Superior temporal gyrus (tissue), 1 donor: ENCODE results near the gene KCNMA1.

Experiments used
- DNase-seq: peaks from one replicate; pipeline ENCODE4 v3.0.0-alpha.2; 2016; ENCODE audit errors: extremely low spot score

KCNMA1 gene

DNA sequence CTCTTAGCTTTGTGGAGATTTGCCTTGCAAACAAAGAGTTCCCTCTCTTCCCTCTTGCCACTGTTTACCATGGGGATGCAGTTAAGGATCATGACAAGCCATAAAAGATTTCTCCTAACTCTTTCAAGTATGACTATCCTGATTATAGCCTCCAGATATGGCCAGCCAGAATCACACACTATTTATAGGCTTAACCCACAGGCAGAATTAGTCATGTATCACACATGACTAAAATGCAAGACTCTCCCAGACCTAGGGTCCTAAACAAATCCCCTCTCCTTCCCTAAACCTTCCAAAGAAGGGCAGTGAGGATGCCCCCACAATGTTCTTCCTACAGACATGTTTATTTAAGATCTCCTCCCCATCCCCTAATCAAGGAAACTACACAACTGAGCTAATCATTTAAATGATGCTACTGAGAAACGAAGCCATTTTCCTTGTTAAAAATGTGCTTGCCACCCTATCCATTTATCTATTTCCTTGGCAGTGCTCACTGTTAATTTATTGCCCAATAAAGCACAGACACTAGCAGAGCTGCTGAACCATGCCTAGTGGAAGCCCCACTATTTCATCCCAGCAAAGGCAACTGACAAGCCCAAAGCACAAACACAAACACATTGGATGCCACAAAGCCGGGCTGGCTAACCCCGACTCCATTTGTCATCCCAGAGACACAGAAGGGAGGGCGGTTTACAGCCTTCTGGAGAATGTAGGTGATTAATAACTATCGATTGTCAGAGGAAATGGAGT lies 363.4 kb downstream of the KCNMA1 start:
- no peak for DNase-seq

GRCh38 chr10:77269163-77269562 lies 368.4 kb downstream of the KCNMA1 start:
- no peak for DNase-seq

DNA sequence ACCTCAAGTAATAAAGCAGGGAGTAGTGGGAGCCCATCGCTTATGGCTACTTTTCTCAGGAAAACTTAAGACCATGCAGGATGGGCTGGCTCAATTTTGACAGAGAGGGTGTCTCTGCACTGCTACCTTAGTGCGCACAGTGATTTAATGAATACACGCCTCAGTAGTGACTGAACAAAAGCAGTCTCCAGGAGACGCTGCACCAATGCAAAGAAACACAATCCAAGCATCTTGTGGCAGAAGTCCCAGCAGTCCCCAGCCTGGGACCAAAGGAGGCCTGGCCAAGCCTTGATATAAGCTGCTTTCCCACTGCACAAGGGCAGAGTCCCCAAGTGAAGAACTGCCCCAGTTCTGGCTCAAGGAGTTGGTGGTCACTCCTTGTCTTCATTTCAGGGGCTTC lies 368.9 kb downstream of the KCNMA1 start:
- DNase-seq: no peak

GRCh38 chr10:77267703-77268675 lies 369.6 kb downstream of the KCNMA1 start:
- DNase-seq: no peak

DNA sequence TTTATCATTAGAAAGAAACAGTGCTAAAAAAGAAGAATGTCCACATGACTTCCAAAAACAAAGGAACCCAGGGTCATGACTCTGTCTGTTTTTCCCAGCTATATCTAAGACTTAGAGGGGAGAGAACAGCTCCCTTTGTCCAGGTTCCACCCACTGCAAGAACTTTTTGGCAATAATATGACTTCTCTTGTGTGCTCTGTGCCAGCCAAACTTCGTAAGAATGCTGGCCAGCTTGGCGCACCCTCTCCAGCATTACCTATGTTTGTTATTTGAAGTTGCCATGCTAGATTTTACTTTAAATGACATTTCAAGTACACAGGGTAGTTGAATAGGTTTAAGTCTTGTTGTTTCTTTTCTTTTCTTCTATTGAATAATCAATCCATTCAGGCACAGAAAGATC lies 371.4 kb downstream of the KCNMA1 start:
- DNase-seq: no peak

- DNase-seq: no peak
These were observed 373.1 kb downstream of the KCNMA1 start for GRCh38 chr10:77264527-77264926.

DNA sequence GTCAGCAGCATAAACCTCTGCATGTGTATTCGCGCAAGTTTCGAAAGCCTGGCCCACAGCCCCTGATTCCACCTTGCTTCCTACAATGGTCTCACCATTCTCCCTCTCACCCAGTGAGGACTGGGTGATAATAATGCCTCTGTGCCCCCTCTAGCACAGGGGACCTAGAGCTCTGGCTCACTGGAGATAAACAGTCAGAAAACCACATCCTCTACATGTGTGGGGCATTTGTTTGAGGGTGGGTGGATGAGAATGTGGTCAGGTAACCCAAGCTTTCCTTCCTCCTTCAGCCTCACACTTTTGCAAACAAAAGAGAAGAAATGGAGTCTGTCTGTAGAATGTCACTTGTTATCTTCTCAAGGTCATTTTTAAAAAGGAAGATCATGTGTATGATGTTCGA lies 373.5 kb downstream of the KCNMA1 start:
- DNase-seq: no peak

DNA sequence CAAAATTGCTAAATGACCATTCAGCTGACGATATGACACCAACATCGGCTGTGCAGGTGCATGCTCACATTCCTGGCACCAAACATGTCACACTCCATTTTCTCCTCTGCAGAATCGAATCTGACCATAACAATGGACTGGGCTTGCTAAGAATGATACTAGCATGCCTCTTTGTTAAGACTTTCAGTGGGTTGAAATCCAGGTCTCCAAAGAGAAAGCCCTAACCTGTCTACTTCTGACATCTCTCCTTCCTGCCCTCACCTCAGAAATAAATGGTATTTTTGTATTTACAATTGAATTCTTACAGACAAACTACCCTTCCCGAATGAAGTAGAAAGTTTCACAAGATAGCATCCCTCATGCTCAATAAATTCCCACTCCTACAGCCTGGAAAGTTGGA lies 373.9 kb downstream of the KCNMA1 start:
- no peak for DNase-seq

DNA sequence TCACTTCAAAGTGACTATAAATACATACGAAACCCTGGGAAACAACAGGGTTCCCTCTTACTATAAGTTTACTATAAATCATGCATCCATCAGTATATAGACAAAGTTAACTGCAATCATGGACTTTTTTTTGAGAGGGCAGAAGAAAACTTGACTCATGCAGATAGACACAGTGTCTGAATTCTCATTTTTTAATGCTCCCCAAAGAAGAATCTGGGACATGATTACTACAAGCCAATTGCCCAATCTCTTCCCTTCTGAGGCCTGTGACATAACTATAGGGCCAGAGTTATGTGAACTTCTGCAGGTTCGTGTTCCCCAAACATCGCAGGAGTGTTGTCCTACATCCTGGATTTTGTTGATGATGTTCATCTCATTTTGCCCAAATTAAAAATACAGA lies 376.5 kb downstream of the KCNMA1 start:
- no peak for DNase-seq

DNA sequence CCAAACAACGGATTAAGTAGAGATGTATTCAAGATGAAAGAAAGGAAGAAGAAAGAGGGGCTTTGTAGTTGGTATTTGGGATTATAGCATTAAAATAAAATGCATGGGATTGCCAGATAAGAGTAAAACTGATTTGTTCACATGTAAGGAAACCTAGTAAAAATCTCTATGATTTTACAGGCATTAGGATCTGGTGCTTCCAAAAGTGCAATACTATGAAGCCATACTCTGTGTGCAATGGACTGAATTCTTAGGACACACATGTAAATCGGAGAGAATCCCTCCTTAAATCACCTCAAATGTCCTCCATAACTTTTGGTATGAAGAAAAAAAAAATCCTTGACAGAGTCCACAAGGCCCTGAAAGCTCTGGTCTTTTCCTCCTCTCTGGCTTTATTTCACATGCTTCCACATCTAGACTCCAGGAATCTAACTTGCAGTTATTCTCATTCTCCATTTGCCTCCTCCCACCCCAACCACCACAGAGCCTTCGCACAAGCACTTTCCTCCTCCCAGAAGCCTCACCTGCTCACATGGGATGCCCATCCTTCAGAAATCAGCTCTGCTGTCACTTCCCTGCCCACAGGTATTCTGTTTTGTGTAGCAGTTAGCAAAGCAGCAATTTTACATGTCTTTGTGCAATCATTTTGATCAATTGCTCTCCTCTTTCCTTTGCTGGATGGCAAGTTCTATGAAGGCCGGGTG lies 378.3 kb downstream of the KCNMA1 start:
- DNase-seq: no peak

DNA sequence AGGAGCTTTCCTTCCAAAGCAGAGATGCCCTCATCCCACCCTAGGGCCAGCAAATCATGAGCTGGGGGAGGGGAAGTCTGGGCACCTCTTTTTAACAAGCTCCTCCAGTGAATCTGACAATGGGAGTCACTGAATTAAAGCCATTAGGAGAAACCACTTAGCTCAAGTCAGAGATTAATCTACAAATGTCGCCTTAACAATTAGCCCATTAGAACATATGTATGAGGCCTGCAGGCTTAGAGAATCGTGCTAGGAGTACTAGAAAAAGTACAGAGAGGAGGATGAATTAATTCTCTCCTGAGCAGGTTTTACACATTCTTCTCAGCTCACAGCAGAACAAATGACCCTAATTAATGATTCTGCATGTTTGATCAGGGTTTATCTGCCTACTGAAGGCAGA lies 381.3 kb downstream of the KCNMA1 start:
- DNase-seq: no peak

DNA sequence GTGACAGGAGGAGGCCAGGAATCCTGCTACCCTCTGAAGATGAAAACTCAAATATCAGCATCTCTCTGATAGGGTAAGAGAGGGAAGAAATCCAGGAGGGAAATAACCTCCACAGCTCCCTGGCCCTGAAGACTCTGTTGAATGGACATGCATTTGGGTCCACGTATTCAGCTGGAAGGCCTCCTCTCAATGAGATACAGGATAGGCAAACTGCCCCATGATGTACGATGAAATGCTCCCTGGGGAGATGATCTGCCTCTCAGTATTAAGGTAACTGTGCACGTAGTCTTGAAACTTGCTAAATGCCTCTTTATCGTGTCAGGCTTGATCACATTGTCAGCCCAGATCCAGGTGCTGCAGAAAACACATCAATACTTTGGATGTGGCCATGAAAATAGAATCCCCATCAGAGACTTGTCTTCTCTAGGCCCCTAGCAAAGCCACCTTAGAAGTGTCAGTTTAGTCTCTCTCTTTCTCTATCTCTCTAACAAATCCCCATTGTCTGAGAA lies 384.0 kb downstream of the KCNMA1 start:
- DNase-seq: no peak

DNA sequence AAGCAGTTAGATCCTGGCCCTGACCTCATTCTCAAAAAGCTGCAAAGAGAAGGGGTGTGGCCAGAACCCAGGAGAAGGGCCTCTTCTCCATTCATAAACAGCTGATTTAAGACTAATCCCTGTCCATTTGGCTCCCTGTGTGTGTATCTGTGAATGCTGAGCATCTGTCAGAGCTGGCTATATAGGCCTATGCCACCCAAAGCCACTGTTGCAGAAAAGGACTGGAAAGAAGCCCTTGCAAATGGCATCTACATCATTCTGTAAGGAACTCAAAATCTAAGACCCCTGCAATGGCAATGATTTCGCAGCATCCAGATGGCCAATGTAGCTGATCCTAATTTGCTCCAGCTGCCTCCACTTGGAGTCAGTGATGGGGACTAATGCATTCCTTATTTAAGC lies 384.5 kb downstream of the KCNMA1 start:
- DNase-seq: no peak

GRCh38 chr10:77252380-77253146 lies 385.0 kb downstream of the KCNMA1 start:
- no peak for DNase-seq

GRCh38 chr10:77251297-77252013 lies 386.2 kb downstream of the KCNMA1 start:
- no peak for DNase-seq

- no peak for DNase-seq
These were observed 387.6 kb downstream of the KCNMA1 start for GRCh38 chr10:77249901-77250459.

- DNase-seq: no peak
These were observed 389.4 kb downstream of the KCNMA1 start for GRCh38 chr10:77248104-77248790.

DNA sequence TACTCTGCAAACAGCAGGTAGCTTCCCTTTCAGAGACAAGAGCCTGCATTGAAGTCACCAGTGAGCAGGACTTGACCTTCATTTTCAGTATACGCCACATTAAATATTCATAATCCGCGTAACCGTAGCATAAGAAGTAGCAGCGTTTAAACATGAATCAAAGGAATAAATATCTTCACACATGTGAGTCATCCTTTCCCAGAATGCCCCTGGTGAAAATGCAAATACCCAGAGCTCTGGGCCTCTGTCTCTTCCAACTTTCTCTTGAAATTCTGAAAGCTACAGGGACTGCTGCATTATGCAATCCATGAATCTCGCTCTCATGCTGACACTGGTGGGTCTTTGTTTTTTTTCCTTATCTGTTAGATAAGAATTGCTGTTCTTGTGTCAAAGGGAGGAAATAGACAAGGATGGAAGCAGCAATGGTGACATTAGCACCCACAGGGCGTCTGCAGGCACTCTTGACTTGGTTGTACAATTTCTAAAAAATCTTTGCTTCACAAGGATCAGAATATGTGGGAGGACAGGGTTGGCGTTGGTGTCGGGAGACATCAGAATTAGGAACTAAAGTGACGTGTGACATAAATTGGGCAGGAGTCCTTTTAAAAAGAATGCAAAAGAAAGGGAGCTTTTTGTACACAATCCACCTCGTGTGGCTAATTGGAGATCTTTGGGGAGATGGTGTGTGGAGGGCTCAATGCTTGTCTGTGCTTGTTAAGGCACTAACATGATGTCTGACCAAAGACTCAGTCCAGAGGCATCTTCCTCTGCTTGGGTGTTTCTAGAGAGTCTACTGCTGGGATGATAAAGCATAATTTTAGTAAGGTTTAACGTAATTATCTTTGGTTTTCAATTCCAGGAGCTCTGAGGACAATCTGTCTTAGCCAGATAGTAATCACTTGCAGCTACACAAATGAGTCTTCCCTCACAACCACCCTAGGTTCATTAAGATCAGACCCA lies 390.3 kb downstream of the KCNMA1 start:
- peak; percentile 80 for DNase-seq

DNA sequence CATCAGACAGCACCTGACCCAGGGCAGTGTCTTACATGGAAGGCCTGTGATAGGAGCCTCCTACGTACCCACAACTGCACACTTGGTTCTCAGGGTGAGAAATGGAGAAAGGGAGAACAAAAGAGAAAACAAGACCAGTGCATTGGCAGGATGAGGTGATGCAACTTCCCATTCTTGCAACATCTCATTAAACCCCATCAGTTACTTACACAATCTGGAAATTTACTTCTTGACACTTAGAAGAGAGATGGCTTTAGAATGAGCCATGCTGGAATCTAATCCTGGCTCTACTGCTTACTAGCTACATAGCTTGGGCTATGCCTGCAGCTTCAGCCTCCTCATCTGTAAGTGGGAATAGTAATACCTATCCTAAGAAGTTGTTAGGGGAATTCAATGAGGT lies 391.7 kb downstream of the KCNMA1 start:
- DNase-seq: no peak
